Measurements from ENCODE around the gene SEMA3B. TPM values are rescaled to one million over a fixed set of nuclear protein-coding genes. Genes with fewer than 3 reads are reported as not detected.

Gene SEMA3B
- total and polyA plus RNA-seq, 2 of the 4 experiments (the other 2 are of a cell fraction): 4.3 to 29.3 TPM

- POLR2A ChIA-PET (ENCODE audit: unreplicated experiment): no interaction called here
- BruUV-seq (replicated peaks): no TSS peak
- Histone ChIP-seq H3K23ac (ENCODE audit: low read depth, low read length) (no peak overlapping the region), H2AK9ac (replicated peaks; ENCODE audit: low read depth, low read length, poor library complexity) (no peak overlapping the region), H3K27ac (ENCODE audit: insufficient read depth, low read length) (no peak overlapping the region), H2BK120ac (ENCODE audit: low read depth, low read length) (no peak overlapping the region), H4K91ac (ENCODE audit: insufficient read depth, low read depth, low read length) (no peak overlapping the region), H3K79me1 (ENCODE audit: low read depth in 1 of 2, low read length in 2 of 2) (peaks cover 13 to 32% of the 10 kb centered on the region in 2 experiments; a peak in 3 of 4 replicates), H3K9me3 (ENCODE audit: control insufficient read depth, insufficient read depth, low read length) (no peaks in the 10 kb centered on the region), H3K27me3 (ENCODE audit: control insufficient read depth, insufficient read depth, low read length) (no peaks in the 10 kb centered on the region), H3K4ac (ENCODE audit: low read depth, low read length) (no peak overlapping the region), H3K4me1 (ENCODE audit: control insufficient read depth, insufficient read depth, low read length) (peaks cover 17% of the 10 kb centered on the region), H4K8ac (ENCODE audit: low read depth in 2 of 2, low read length in 2 of 2) (no peak overlapping the region), H3K4me2 (ENCODE audit: low read depth, low read length) (no peak overlapping the region), H3K36me3 (ENCODE audit: control insufficient read depth, insufficient read depth, low read length) (no peaks in the 10 kb centered on the region), H4K20me1 (ENCODE audit: insufficient read depth, low read length) (no peaks in the 10 kb centered on the region), H3K14ac (replicated peaks; ENCODE audit: low read depth, low read length) (no peak overlapping the region), H3K9ac (ENCODE audit: low read depth, low read length) (no peak overlapping the region), H2BK20ac (ENCODE audit: low read depth, low read length) (no peak overlapping the region), H2AFZ (replicated peaks; ENCODE audit: low read length, poor library complexity) (no peak overlapping the region), H4K5ac (ENCODE audit: low read depth, low read length) (no peak overlapping the region), H2BK15ac (ENCODE audit: low read depth, low read length) (no peak overlapping the region), H3K4me3 (ENCODE audit: insufficient read depth, low read depth, low read length) (no peak overlapping the region), H3K9me1 (ENCODE audit: insufficient read depth, low read length) (peaks cover 17% of the 10 kb centered on the region), H2BK5ac (ENCODE audit: low read depth, low read length, poor library complexity, severe bottlenecking) (no peak overlapping the region), H3K18ac (ENCODE audit: low read depth, low read length) (no peak overlapping the region), H3K56ac (ENCODE audit: extremely low read depth, insufficient read depth, low read length) (no peak overlapping the region), H2AK5ac (ENCODE audit: low read depth, low read length) (no peak overlapping the region)
- CTCF ChIA-PET: no interaction called here
- DNase-seq: no peak
- TF ChIP-seq MXI1 (IDR thresholded peaks at IDR 0.05; ENCODE audit: borderline replicate concordance, low read depth, low read length) (no peak), USF2 (IDR thresholded peaks at IDR 0.05; ENCODE audit: low read depth, low read length) (no peak), RFX5 (IDR thresholded peaks at IDR 0.05; ENCODE audit: low read depth, low read length) (no peak), FOS (IDR thresholded peaks at IDR 0.05; ENCODE audit: low read depth, low read length) (no peak), MAFK (IDR thresholded peaks at IDR 0.05; ENCODE audit: low read depth, low read length) (no peak), CTCF (conservative IDR thresholded peaks at IDR 0.05; ENCODE audit: low read depth, low read length) (no peak), SMC3 (IDR thresholded peaks at IDR 0.05; ENCODE audit: low read depth, low read length) (no peak), BHLHE40 (IDR thresholded peaks at IDR 0.05; ENCODE audit: low read depth, low read length) (no peak)
- dilution Hi-C loops (cut with HindIII; ENCODE audit: low sequenced_read_pairs, unreplicated experiment) (no loop called here), in situ Hi-C loops (cut with MboI; ENCODE audit: low sequenced_read_pairs) (no loop called here), intact Hi-C loops (cut with micrococcal nuclease) (no loop called here)
- WGBS, 2 experiments (ENCODE audit: extremely low coverage in 2 of 2, insufficient read length in 1 of 2): 90% methylated on average over 8 of the region's 18 CpGs; no CpG with 5 or more reads in 1 of the 2 experiments
- no peak for ATAC-seq (ENCODE audit: low read depth)
These were observed 27.9 kb downstream of the SEMA3B start for GRCh38 chr3:50296721-50297383.
